GM19468 (cell line): ENCODE results near the gene METTL4.
A peak's percentile ranks its signal among the peaks of the same experiment; 100 is the strongest.
"Not testable (repeated sequence)": the region's sequence is repeated elsewhere in the genome, so short reads cannot be mapped to it uniquely, and the experiment has no call there.

Experiments
- ATAC-seq: cut with Tn5 transposase; IDR thresholded peaks from one replicate; pipeline ENCODE4 v1.9.1; 2021; ENCODE audit warnings: mild to moderate bottlenecking, moderate library complexity, moderate number of reproducible peaks; ENCODE audit not compliant: unreplicated experiment; ENCODE audit errors: extremely low read depth

Gene METTL4

GRCh38 chr18:2568605-2569004 is 2.7 kb downstream of the METTL4 start:
- no peak for ATAC-seq

GRCh38 chr18:2568129-2568528 is 3.2 kb downstream of the METTL4 start:
- no peak for ATAC-seq

DNA sequence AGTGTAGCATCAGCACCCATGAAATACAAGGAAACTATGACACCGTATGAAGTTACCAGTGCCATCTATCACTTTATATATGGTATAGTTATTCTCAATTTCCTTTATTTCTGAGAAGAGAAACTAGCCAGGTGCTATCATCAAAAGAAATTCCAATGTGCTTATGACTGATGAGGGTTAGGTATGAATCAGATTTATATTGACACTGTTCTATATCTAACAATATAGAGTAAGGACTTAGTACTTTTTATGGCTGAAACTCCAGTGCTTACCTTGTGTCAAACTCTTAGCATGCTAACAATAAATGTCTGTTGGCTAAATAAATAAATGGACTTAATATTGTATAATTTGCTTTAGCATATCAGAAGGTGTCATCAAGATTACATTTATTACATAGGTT is 6.9 kb downstream of the METTL4 start:
- no peak for ATAC-seq

GRCh38 chr18:2559249-2559648 is 12.1 kb downstream of the METTL4 start:
- ATAC-seq: no peak

DNA sequence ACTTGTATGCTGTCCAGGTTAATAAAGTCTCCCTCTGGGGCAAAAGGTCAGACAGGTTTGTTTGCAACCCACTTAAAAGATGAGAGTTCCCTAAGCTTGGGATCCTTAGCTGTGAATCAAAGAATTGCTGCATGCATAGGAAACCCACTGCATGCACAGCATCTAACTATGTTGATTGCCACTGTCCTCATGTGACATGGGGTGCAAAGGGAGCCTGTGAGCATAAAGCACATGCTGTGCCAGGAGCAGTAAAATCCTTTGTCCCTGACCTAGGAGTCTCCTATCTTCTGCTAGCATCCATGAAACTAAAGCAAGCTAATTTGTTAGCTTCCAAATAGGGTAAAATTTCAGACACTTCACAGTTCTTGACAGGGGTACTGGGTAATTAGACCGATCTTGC is 13.8 kb downstream of the METTL4 start:
- ATAC-seq: no peak

DNA sequence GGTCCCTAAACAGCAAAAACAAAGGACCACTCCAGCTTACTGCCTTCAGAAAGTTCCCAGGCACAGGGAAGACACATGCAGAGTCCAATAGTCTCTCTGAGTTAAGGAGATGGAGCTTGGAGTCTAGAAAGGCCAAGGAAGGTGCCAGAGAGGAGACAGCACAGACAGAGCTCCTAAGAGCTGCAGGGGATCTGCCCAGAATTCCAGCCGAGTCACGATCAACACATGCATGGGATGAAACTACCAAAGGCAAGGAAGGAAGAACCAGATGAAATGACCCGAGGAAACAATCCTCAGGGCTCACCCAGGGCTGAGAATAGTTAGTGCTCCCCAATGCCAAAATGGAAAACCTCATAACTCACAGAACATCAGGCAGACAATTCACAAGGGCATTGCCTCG is 15.4 kb downstream of the METTL4 start:
- ATAC-seq: no peak

DNA sequence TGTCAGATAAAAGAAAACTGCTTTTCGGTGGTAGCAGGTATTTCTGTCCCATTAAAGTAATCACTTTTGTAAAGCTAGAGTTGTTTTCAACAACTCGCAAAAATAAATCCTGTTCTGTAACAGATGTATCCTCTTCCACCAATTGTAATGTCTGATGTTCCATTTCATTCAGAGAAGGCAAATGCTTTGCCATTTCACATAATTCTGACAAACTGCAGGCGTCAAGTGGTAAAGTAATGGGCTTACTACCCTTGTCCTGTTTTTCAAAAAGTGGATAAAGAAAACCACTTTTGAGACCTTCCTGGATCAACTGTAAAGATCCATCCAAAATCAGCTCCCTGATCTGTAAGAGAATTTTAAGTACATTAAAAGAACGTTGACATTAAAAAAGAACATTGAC is 16.6 kb downstream of the METTL4 start:
- ATAC-seq: no peak

DNA sequence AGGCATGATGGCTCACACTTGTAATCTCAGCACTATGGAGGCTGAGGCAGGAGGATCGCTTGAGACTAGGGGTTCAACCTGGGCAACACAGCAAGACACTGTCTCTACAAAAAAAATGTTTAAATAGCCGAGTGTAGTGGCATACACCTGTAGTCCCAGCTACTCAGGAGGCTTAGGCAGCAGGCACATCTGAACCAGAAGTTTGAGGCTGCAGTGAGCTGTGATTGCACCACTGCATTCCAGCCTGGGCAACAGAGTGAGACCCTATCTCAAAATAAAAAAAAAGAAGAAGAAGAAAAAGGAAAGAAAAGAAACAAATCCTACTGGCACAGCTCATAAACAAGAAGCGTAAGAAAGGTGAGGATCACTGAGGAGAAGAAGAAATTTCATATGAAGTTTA is 19.9 kb downstream of the METTL4 start:
- no peak for ATAC-seq

GRCh38 chr18:2549462-2549861 is 21.8 kb downstream of the METTL4 start:
- no peak for ATAC-seq

DNA sequence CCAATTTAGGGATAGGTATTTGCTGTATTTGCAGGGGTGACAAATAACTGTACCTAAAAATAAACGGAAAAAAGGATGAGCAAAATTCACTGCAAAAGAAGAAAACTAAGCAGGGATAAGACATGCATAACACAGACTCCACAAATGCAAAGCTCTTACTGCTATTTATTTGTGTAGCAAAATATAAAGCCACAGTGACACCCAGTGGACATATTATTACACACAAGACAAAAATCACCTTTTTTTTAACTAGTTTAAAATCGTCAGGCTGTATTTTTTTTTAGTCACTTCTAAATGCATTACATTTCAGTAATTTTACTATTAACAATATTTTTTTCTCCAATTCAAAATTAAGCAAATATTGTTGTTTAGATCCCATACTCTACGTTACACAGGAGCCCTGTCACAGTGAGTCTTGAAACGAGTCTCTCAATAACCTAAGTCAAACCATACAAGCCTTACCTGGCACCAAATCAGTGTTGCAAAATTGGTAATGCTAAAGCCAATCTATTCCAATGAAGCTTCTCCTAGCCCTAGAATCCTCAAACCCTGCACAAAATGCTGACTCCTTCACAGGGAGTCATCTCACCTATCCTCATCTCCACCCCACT is 23.7 kb downstream of the METTL4 start:
- no peak for ATAC-seq

DNA sequence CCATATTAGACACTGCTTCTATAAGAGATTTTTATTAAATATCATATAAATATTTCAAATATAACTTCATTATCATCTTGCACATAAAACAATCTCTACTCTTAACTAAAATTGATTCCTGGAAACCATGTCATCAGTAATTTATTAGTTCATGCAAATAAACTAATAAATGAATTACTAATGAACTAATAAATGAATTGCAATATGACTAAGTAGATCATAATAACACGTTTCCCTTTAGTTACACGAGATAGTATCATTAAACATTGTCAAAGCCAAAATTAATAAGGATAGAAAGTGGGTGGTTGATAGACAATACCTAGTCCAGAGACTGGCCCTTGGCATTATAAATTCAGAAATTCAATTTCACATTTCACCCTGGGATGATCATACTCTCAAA is 26.1 kb downstream of the METTL4 start:
- no peak for ATAC-seq

GRCh38 chr18:2541925-2542563 is 29.3 kb downstream of the METTL4 start:
- ATAC-seq: not testable (repeated sequence)

GRCh38 chr18:2540575-2540974 is 30.7 kb downstream of the METTL4 start:
- no peak for ATAC-seq

- ATAC-seq: no peak
Measured at GRCh38 chr18:2538844-2539243, 32.5 kb downstream of the METTL4 start.

- ATAC-seq: no peak
Measured at GRCh38 chr18:2538236-2538635, 33.1 kb downstream of the METTL4 start.

DNA sequence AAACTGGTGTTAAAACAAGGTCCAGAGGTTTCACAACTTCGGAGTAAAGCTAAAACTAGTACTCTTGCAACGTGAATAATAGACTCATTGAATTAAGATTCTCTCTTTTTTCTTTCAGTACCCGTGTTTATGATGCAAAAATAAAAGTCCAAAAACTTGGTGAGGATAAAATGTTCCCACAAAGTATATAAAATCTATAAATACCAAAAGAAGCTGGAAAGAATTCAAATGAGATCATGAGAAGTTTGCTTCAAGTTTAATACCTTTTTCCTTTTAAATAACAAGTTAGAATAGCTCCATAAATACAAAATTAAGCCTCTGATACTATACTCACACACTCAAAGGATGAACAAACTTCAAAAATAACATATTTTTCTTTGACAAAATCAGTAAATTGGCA is 34.0 kb downstream of the METTL4 start:
- no peak for ATAC-seq

GRCh38 chr18:2536493-2536892 is 34.8 kb downstream of the METTL4 start:
- no peak for ATAC-seq

DNA sequence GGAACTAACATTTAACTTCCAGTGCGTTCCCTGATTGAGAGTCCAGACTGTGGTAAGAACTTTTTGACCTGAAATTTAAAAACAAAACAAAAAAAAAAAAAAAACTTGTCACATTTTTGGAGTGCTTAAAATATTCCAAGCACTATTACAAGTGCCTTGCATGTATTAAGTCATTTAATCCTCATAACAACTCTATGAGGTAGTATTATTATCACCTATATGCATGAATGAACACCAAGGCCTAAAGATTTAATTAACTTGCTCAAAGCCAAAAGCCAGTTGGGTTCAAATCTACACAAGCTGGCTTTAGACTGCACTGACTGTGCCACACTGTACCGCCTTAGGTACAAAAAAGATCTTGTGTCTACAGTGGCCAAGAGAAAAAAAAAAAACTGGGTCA is 35.2 kb downstream of the METTL4 start:
- ATAC-seq: no peak

DNA sequence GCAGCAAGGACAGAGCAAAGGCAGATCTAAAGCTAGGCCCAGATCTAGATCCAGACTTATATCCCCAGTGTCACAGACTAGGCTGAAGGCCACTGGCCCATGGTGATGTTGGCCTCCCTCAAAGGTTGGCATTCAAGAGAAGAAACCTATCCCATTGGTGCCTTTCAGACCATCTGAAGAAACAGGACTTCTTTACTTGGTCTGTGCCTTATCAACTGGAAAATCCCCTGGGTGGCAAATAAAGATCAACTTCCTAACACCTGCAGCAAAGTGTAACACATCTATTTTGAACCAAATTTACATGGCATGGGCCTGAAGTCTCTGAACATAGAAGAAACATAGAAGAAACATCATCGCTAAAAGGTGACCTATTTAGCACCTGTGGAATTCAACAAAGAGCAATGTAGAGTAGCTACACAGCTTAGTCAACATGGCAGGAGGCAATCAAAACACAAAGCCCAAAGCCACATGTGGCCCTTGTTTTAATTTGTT is 35.8 kb downstream of the METTL4 start:
- peak; percentile 42 for ATAC-seq

DNA sequence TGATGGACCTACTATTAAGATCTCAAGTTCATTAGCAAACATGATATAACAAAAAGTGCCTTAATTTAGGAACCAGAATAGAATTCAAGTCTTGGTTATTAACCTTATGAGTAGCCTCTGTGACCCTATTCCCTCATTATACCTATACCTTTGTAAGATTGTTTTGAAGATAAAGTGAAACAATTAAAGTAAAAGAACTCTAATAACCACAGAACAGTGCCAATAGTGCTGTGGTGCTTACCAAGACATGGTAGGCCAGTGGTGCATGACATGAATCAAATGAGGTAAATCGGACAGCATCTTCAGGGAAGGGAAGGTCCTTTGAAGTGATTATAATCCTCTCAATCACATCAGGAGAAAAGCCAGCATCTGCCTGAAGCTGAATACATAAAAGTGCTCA is 36.4 kb downstream of the METTL4 start:
- ATAC-seq: no peak

DNA sequence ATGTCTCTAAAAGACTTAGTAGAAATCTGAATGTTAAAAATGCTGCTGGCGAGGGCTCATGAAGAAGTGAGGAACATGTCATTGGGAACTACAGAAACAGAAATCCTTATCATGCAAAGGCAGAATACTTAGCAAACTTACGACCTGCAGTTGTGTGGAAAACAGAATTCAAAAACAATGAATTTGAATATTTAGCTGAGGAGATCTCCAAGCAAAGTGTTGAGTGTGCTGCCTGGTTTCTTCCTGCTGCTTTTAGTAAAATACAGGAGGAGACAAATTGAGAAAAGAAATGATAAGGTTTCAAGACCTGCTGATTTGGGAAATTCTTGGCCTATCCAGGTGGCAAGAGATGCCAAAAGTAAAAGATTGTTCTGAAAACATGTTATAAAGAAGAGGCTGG is 38.5 kb downstream of the METTL4 start:
- no peak for ATAC-seq

- ATAC-seq: no peak
Measured at GRCh38 chr18:2531751-2532150, 39.6 kb downstream of the METTL4 start.
